Retinal pigment epithelial cell (primary cell): ENCODE measurements around the gene MTX3.

Experiments used
- DNase-seq: peaks from one replicate; pipeline ENCODE4 v3.0.0-alpha.2; 2010; ENCODE audit warnings: low read depth
- H3K4me3 ChIP-seq: 2 replicates; pipeline ENCODE4 v1.5.1; 2011; ENCODE audit warnings: mild to moderate bottlenecking, low read length, control low read depth, moderate library complexity
- CTCF ChIP-seq: conservative IDR thresholded peaks from 2 replicates; pipeline ENCODE4 v1.5.1; 2011; ENCODE audit warnings: low read depth, low read length, control low read depth, inconsistent platforms

Gene MTX3

GRCh38 chr5:79971156-79971555, 19.9 kb downstream of the MTX3 start:
- TF ChIP-seq CTCF = no peak
- DNase-seq = no peak
- H3K4me3 ChIP-seq = no peak overlapping the region

- TF ChIP-seq CTCF = no peak
- no peak for DNase-seq
- no peak overlapping the region for H3K4me3 ChIP-seq
These were observed 24.6 kb downstream of the MTX3 start for GRCh38 chr5:79966448-79966847.

GRCh38 chr5:79964136-79964535, 26.9 kb downstream of the MTX3 start:
- DNase-seq = no peak
- H3K4me3 ChIP-seq = no peak overlapping the region
- no peak for TF ChIP-seq CTCF

GRCh38 chr5:79963261-79964061, 27.6 kb downstream of the MTX3 start:
- no peak overlapping the region for H3K4me3 ChIP-seq
- DNase-seq = no peak
- no peak for TF ChIP-seq CTCF

- no peak overlapping the region for H3K4me3 ChIP-seq
- no peak for DNase-seq
- TF ChIP-seq CTCF = no peak
These were observed 28.4 kb downstream of the MTX3 start for GRCh38 chr5:79962575-79963222.

- DNase-seq = no peak
- TF ChIP-seq CTCF = no peak
- no peak overlapping the region for H3K4me3 ChIP-seq
These were observed 29.1 kb downstream of the MTX3 start for GRCh38 chr5:79961716-79962574.
